Measurements from ENCODE around the gene ZBTB8OS.

ZBTB8OS gene

GRCh38 chr1:32619701-32620485 lies 30.5 kb downstream of the ZBTB8OS start:
- peak; percentile 12 for DNase-seq (ENCODE audit: low read depth)

GRCh38 chr1:32618673-32619221 lies 31.6 kb downstream of the ZBTB8OS start:
- peak; percentile 19 for DNase-seq (ENCODE audit: low read depth)
- no peak overlapping the region for H3K4me3 ChIP-seq (ENCODE audit: low read length)
- no peak for TF ChIP-seq CTCF (IDR thresholded peaks at IDR 0.05; ENCODE audit: insufficient read depth, low read depth, low read length, missing control alignments)

More at GRCh38 chr1:32619701-32620485, 30.5 kb downstream of the ZBTB8OS start:
- H3K4me3 ChIP-seq (ENCODE audit: low read length) = no peak overlapping the region
- no peak for TF ChIP-seq CTCF (IDR thresholded peaks at IDR 0.05; ENCODE audit: insufficient read depth, low read depth, low read length, missing control alignments)

GRCh38 chr1:32613472-32613871 lies 36.9 kb downstream of the ZBTB8OS start:
- H3K4me3 ChIP-seq (ENCODE audit: low read length) = no peak overlapping the region
- no peak for TF ChIP-seq CTCF (IDR thresholded peaks at IDR 0.05; ENCODE audit: insufficient read depth, low read depth, low read length, missing control alignments)
- DNase-seq (ENCODE audit: low read depth) = no peak

GRCh38 chr1:32612189-32612881 lies 38.0 kb downstream of the ZBTB8OS start:
- TF ChIP-seq CTCF (IDR thresholded peaks at IDR 0.05; ENCODE audit: insufficient read depth, low read depth, low read length, missing control alignments) = peak; percentile 33
- peak; percentile 75 for DNase-seq (ENCODE audit: low read depth)
- peak overlapping the region; percentile 52 for H3K4me3 ChIP-seq (ENCODE audit: low read length)

GRCh38 chr1:32611859-32612188 lies 38.5 kb downstream of the ZBTB8OS start:
- DNase-seq (ENCODE audit: low read depth) = no peak
- peak overlapping the region; percentile 52 for H3K4me3 ChIP-seq (ENCODE audit: low read length)
- TF ChIP-seq CTCF (IDR thresholded peaks at IDR 0.05; ENCODE audit: insufficient read depth, low read depth, low read length, missing control alignments) = no peak

GRCh38 chr1:32609180-32609579 lies 41.2 kb downstream of the ZBTB8OS start:
- H3K4me3 ChIP-seq (ENCODE audit: low read length) = no peak overlapping the region
- TF ChIP-seq CTCF (IDR thresholded peaks at IDR 0.05; ENCODE audit: insufficient read depth, low read depth, low read length, missing control alignments) = no peak
- DNase-seq (ENCODE audit: low read depth) = no peak
